K562 (cell line): ENCODE measurements around the gene CYP1B1. TPM values are rescaled to one million over a fixed set of nuclear protein-coding genes. Genes with fewer than 3 reads are reported as not detected.

Experiments used
- ATAC-seq: fragments of 200-7000 bp; cut with Tn5 transposase; 3 replicates; pipeline ENCODE4 v1.9.1; 2020; ENCODE audit warnings: moderate library complexity
- BruUV-seq: library from RNA; stranded (reverse); fragments of 400-500 nt; replicated peaks from 2 replicates; lab custom pipeline; 2021; lab: Mats Ljungman, UMichigan
- CTCF ChIA-PET: fragments of 300-600 bp; formaldehyde crosslinking; extraction: SDS; loops from one replicate; lab custom pipeline; 2021; ENCODE audit warnings: low intra/inter-chr PET ratio; lab: Yijun Ruan, JAX
- POLR2A ChIA-PET: fragments of 300-600, 350-650 bp; sonication (Branson Sonifier 250); formaldehyde crosslinking; extraction: SDS; loops from one replicate; lab custom pipeline; 2021; ENCODE audit warnings: antibody characterized with exemption, inconsistent platforms; lab: Yijun Ruan, JAX
- DNase-seq, 4 experiments: peaks; one replicate each; pipeline versions ENCODE4 v3.0.0 to v3.0.0-alpha.2; 2011 to 2018; ENCODE audit warnings: low spot score in 3 of 4, mixed read lengths in 3 of 4; ENCODE audit errors: extremely low read depth in 1 of 4
- FAIRE-seq: peaks from 2 replicates; lab custom pipeline; 2011; peaks lifted over from hg19 to GRCh38; lab: Jason Lieb, UNC
- H2AFZ ChIP-seq: 2 replicates; pipeline ENCODE4 v1.6.0; 2011; ENCODE audit warnings: low read depth, low read length, control low read depth, inconsistent platforms
- H3K27ac ChIP-seq: fragments of 200-600 bp; 3 replicates; pipeline ENCODE4 v1.8.0; 2011; ENCODE audit warnings: low read depth, mild to moderate bottlenecking, control low read depth, inconsistent platforms, low read length, moderate library complexity, mixed read lengths; ENCODE audit errors: extremely low read depth
- H3K27me3 ChIP-seq, 2 experiments: fragments of 300-600 bp in 1 of 2; 2 replicates in 1 of 2; 3 replicates in 1 of 2; pipeline versions ENCODE4 v1.6.0 to v1.8.0; 2011; ENCODE audit warnings: inconsistent platforms in 2 of 2, low read length in 2 of 2, mild to moderate bottlenecking in 1 of 2, mixed read lengths in 1 of 2, moderate library complexity in 1 of 2; ENCODE audit not compliant: control insufficient read depth in 2 of 2, insufficient read depth in 2 of 2
- H3K36me3 ChIP-seq: fragments of 300-600 bp; 3 replicates; pipeline ENCODE4 v1.8.0; 2011; ENCODE audit warnings: mild to moderate bottlenecking, low read length, inconsistent platforms; ENCODE audit not compliant: control insufficient read depth, insufficient read depth
- H3K4me1 ChIP-seq, 2 experiments: fragments of 200-600 bp in 1 of 2; replicated peaks in 1 of 2; 2 replicates in 1 of 2; 3 replicates in 1 of 2; pipeline versions ENCODE4 v1.5.1 to v1.8.0; 2011; ENCODE audit warnings: inconsistent platforms in 2 of 2, low read length in 2 of 2, mild to moderate bottlenecking in 1 of 2, mixed read lengths in 1 of 2, moderate library complexity in 1 of 2; ENCODE audit not compliant: control insufficient read depth in 2 of 2, insufficient read depth in 2 of 2
- H3K4me2 ChIP-seq: 2 replicates; pipeline ENCODE4 v1.6.1; 2011; ENCODE audit warnings: low read length, control low read depth, inconsistent platforms, mixed read lengths; ENCODE audit not compliant: insufficient read depth
- H3K4me3 ChIP-seq: fragments of 200-600 bp; sonication (generic), shearing (Covaris generic); 2 replicates; pipeline ENCODE4 v1.5.1; 2016; ENCODE audit warnings: control low read depth, inconsistent platforms
- H3K79me2 ChIP-seq: fragments of 200-600 bp; 3 replicates; pipeline ENCODE4 v1.8.0; 2011; ENCODE audit warnings: low read length, inconsistent platforms; ENCODE audit not compliant: control insufficient read depth, insufficient read depth
- H3K9ac ChIP-seq, 2 experiments: 2 replicates each; pipeline versions ENCODE4 v1.6.0 to v1.6.1; 2011; ENCODE audit warnings: low read depth in 2 of 2, low read length in 2 of 2, control low read depth in 1 of 2, inconsistent platforms in 1 of 2, mild to moderate bottlenecking in 1 of 2, mixed read lengths in 1 of 2; ENCODE audit not compliant: insufficient read depth in 1 of 2
- H3K9me1 ChIP-seq: one replicate; pipeline ENCODE4 v1.6.0; 2011; ENCODE audit warnings: inconsistent platforms, mild to moderate bottlenecking, low read length, moderate library complexity; ENCODE audit not compliant: control insufficient read depth, insufficient read depth
- H3K9me3 ChIP-seq: replicated peaks from 2 replicates; pipeline ENCODE4 v1.5.1; 2011; ENCODE audit warnings: low read depth, low read length, inconsistent platforms; ENCODE audit not compliant: control insufficient read depth, insufficient read depth
- H4K20me1 ChIP-seq: replicated peaks from 2 replicates; pipeline ENCODE4 v1.6.1; 2011; ENCODE audit warnings: low read length, inconsistent platforms, mixed read lengths; ENCODE audit not compliant: control insufficient read depth, insufficient read depth
- CBX3 ChIP-seq, 2 experiments: IDR thresholded peaks; 1 replicate in 1 of 2; 2 replicates in 1 of 2; pipeline ENCODE4 v1.6.1; 2012; ENCODE audit warnings: inconsistent platforms in 2 of 2, low read length in 2 of 2, borderline replicate concordance in 1 of 2, control low read depth in 1 of 2
- CUX1 ChIP-seq: fragments of 200-800 bp; sonication (Bioruptor generic); IDR thresholded peaks from 2 replicates; pipeline ENCODE4 v1.6.1; 2016; ENCODE audit warnings: missing genetic modification characterization, missing compliant biosample characterization
- EP300 ChIP-seq: IDR thresholded peaks from 2 replicates; pipeline ENCODE4 v1.6.1; 2012; ENCODE audit warnings: low read length, improper control_type of control experiment
- FOXP4 ChIP-seq: sonication (generic); formaldehyde crosslinking; IDR thresholded peaks from 2 replicates; pipeline ENCODE4 v1.8.0; 2022; ENCODE audit warnings: mild to moderate bottlenecking, missing genetic modification reagents, borderline replicate concordance
- HDAC6 ChIP-seq: IDR thresholded peaks from 2 replicates; pipeline ENCODE4 v1.6.1; 2012; ENCODE audit warnings: low read depth, mild to moderate bottlenecking, control low read depth, inconsistent platforms, low read length, moderate library complexity
- NBN ChIP-seq: fragments of 450-650 bp; IDR thresholded peaks from 2 replicates; pipeline ENCODE4 v1.6.1; 2016; ENCODE audit warnings: low read depth, mild to moderate bottlenecking
- NCOA2 ChIP-seq, 2 experiments: fragments of 450-650 bp; IDR thresholded peaks; 2 replicates each; pipeline ENCODE4 v1.6.1; 2018; ENCODE audit warnings: mild to moderate bottlenecking in 2 of 2, moderate library complexity in 1 of 2; ENCODE audit not compliant: partially characterized antibody in 2 of 2
- YY1 ChIP-seq, 3 experiments: IDR thresholded peaks; 2 replicates each; pipeline ENCODE4 v1.6.1; 2011; ENCODE audit warnings: low read length in 2 of 3, mild to moderate bottlenecking in 2 of 3, moderate library complexity in 2 of 3, borderline replicate concordance in 1 of 3, control low read depth in 1 of 3, low read depth in 1 of 3; ENCODE audit not compliant: insufficient read depth in 3 of 3, insufficient replicate concordance in 2 of 3, control insufficient read depth in 1 of 3, insufficient read length in 1 of 3; ENCODE audit errors: extremely low read depth in 1 of 3
- WGBS: fragments of 100-300 bp; shearing (Covaris generic); methylation state at CpG from one replicate; pipeline ENCODE4 v1.1.6; 2016; ENCODE audit warnings: low coverage, mixed read lengths; ENCODE audit not compliant: insufficient coverage; ENCODE audit errors: missing lambda C conversion rate; 5-methylcytosine and 5-hydroxymethylcytosine counted together
- in situ Hi-C: fragments of 300-500 bp; cut with MboI; formaldehyde crosslinking; loops from 4 replicates; pipeline ENCODE4 v1.15.0; 2018; ENCODE audit warnings: inconsistent platforms, mixed read lengths
- intact Hi-C: fragments of 100-400 bp; cut with micrococcal nuclease; formaldehyde crosslinking; loops from 2 replicates; pipeline ENCODE4 v1.14.2; 2022
- polyA plus RNA-seq, 8 experiments: library from polyadenylated mRNA; depleted of rRNA in 4 of 8; stranded (reverse) in 5 of 8; unstranded in 3 of 8; fragments of >200 nt; fragmentation: Nextera tagmentation in 2 of 8; fragmentation: Illumina TruSeq in 1 of 8; extraction: Ambion mirVana in 2 of 8; extraction: Trizol in 1 of 8; gene quantifications; 2 replicates each; pipeline versions ENCODE4 v1.2.1 to v1.2.3, GENCODE V29; 2011 to 2014; ENCODE audit warnings: inconsistent platforms in 1 of 8, missing spikeins in 1 of 8
- total RNA-seq, 7 experiments: library from RNA; depleted of rRNA in 6 of 7; stranded (reverse); fragments of >200 nt in 6 of 7; fragmentation: Illumina TruSeq in 2 of 7; extraction: Trizol in 2 of 7; gene quantifications; 2 replicates each; pipeline versions ENCODE4 v1.2.1 to v1.2.3, GENCODE V29; 2011 to 2021; ENCODE audit warnings: low replicate concordance in 1 of 7

The CYP1B1 gene
- total and polyA plus RNA-seq, 9 of the 15 experiments (the other 6 are each of a cell fraction or from before 2014, with no cell fraction given), result 0.07 TPM; not detected in 8

- TF ChIP-seq NCOA2 (IDR thresholded peaks at IDR 0.05; ENCODE audit: partially characterized antibody in 2 of 2), result no peak
- TF ChIP-seq YY1 (IDR thresholded peaks at IDR 0.05; ENCODE audit: borderline replicate concordance in 1 of 3, control insufficient read depth in 1 of 3, extremely low read depth in 1 of 3, insufficient read depth in 3 of 3, insufficient read length in 1 of 3, insufficient replicate concordance in 2 of 3, low read depth in 1 of 3, low read length in 2 of 3), result no peak
- no peak for TF ChIP-seq CBX3 (IDR thresholded peaks at IDR 0.05; ENCODE audit: borderline replicate concordance in 1 of 2, low read length in 2 of 2)
Measured at GRCh38 chr2:38076152-38076709, 280 bp upstream of the CYP1B1 start (continued).

- ChIA-PET CTCF (no interaction called here), POLR2A (no interaction called here)
- Histone ChIP-seq H3K9ac (no peak overlapping the region), H3K27me3 (peaks cover 7 to 13% of the 10 kb centered on the region in 2 experiments; a peak in 2 of 5 replicates), H3K4me1 (peaks cover 0 to 13% of the 10 kb centered on the region in 2 experiments; a peak in 2 of 5 replicates), H3K9me3 (no peaks in the 10 kb centered on the region), H3K79me2 (no peaks in the 10 kb centered on the region), H4K20me1 (no peaks in the 10 kb centered on the region), H3K27ac (no peak overlapping the region), H3K4me2 (no peak overlapping the region), H3K9me1 (no peaks in the 10 kb centered on the region), H2AFZ (no peak overlapping the region), H3K36me3 (no peaks in the 10 kb centered on the region), H3K4me3 (no peak overlapping the region)
- in situ Hi-C loops (no loop called here), intact Hi-C loops (no loop called here)
- no peak for FAIRE-seq
- no peak for DNase-seq
- BruUV-seq, result no TSS peak
- WGBS, result 62% methylated on average over 29 of the region's 82 CpGs
- no peak for ATAC-seq
- TF ChIP-seq CUX1 (no peak), FOXP4 (no peak), NBN (no peak), HDAC6 (no peak), EP300 (no peak)
Measured at GRCh38 chr2:38074764-38075506, 1.0 kb downstream of the CYP1B1 start.
